ENCODE data around the gene PTGFRN. TPM values are rescaled to one million over a fixed set of nuclear protein-coding genes. Genes with fewer than 3 reads are reported as not detected.

Gene PTGFRN
- polyA plus RNA-seq, 1 donor (not counting 4 experiments of a cell fraction or from before 2014, with no cell fraction given): 177 TPM

GRCh38 chr1:117010310-117010969 lies 100.7 kb downstream of the PTGFRN start:
- peaks cover 0 to 5% of the 10 kb centered on the region in 2 experiments for H3K36me3 ChIP-seq (ENCODE audit: control insufficient read depth in 2 of 2, extremely low read depth in 1 of 2, insufficient read depth in 2 of 2, low read length in 2 of 2)
- H3K27me3 ChIP-seq (ENCODE audit: control insufficient read depth, extremely low read depth, insufficient read depth, low read length): no peaks in the 10 kb centered on the region
- peaks cover 2% of the 10 kb centered on the region for H3K9me1 ChIP-seq (ENCODE audit: control insufficient read depth, extremely low read depth, insufficient read depth, low read length)
- no peak for TF ChIP-seq CTCF (optimal IDR thresholded peaks at IDR 0.05 in 1 of 3, IDR thresholded peaks at IDR 0.05 in 1 of 3, conservative IDR thresholded peaks at IDR 0.05 in 1 of 3; ENCODE audit: extremely low read depth in 1 of 3, insufficient read depth in 2 of 3, low read length in 3 of 3)
- no peak overlapping the region for H2AFZ ChIP-seq (ENCODE audit: control insufficient read depth, low read length)
- H3K4me2 ChIP-seq (ENCODE audit: control insufficient read depth, extremely low read depth, insufficient read depth, low read depth, low read length): no peak overlapping the region
- no peak overlapping the region for H3K4me3 ChIP-seq (ENCODE audit: control insufficient read depth in 2 of 3, extremely low read depth in 1 of 3, insufficient read depth in 2 of 3, low read depth in 1 of 3, low read length in 3 of 3)
- no peak for FAIRE-seq
- no peaks in the 10 kb centered on the region for H3K79me2 ChIP-seq (ENCODE audit: control insufficient read depth, insufficient read depth, low read length)
- dilution Hi-C loops (cut with MboI; ENCODE audit: extremely low pct_ligation_motif_present, low sequenced_read_pairs): no loop called here
- H3K9ac ChIP-seq (ENCODE audit: control insufficient read depth, extremely low read depth, insufficient read depth, low read length): no peak overlapping the region
- peaks cover 7% of the 10 kb centered on the region for H3K4me1 ChIP-seq (ENCODE audit: control insufficient read depth, extremely low read depth, insufficient read depth, low read length)
- H3K9me3 ChIP-seq (ENCODE audit: control insufficient read depth, low read depth, low read length): no peaks in the 10 kb centered on the region
- no peak for DNase-seq (ENCODE audit: low read depth, low spot score)
- H3K27ac ChIP-seq (ENCODE audit: control insufficient read depth, insufficient read depth, low read length): no peak overlapping the region
- no peaks in the 10 kb centered on the region for H4K20me1 ChIP-seq (ENCODE audit: control insufficient read depth, extremely low read depth, insufficient read depth, low read length)

GRCh38 chr1:117011334-117011733 lies 101.6 kb downstream of the PTGFRN start:
- FAIRE-seq (no peak), DNase-seq (ENCODE audit: low read depth, low spot score) (no peak)
- Histone ChIP-seq H3K4me3 (ENCODE audit: control insufficient read depth in 2 of 3, extremely low read depth in 1 of 3, insufficient read depth in 2 of 3, low read depth in 1 of 3, low read length in 3 of 3) (no peak overlapping the region), H3K27me3 (ENCODE audit: control insufficient read depth, extremely low read depth, insufficient read depth, low read length) (no peaks in the 10 kb centered on the region), H4K20me1 (ENCODE audit: control insufficient read depth, extremely low read depth, insufficient read depth, low read length) (no peaks in the 10 kb centered on the region), H3K9me1 (ENCODE audit: control insufficient read depth, extremely low read depth, insufficient read depth, low read length) (peaks cover 2% of the 10 kb centered on the region), H3K4me2 (ENCODE audit: control insufficient read depth, extremely low read depth, insufficient read depth, low read depth, low read length) (no peak overlapping the region), H3K9me3 (ENCODE audit: control insufficient read depth, low read depth, low read length) (no peaks in the 10 kb centered on the region), H2AFZ (ENCODE audit: control insufficient read depth, low read length) (no peak overlapping the region), H3K79me2 (ENCODE audit: control insufficient read depth, insufficient read depth, low read length) (no peaks in the 10 kb centered on the region), H3K9ac (ENCODE audit: control insufficient read depth, extremely low read depth, insufficient read depth, low read length) (no peak overlapping the region), H3K4me1 (ENCODE audit: control insufficient read depth, extremely low read depth, insufficient read depth, low read length) (peaks cover 7% of the 10 kb centered on the region), H3K36me3 (ENCODE audit: control insufficient read depth in 2 of 2, extremely low read depth in 1 of 2, insufficient read depth in 2 of 2, low read length in 2 of 2) (peaks cover 0 to 5% of the 10 kb centered on the region in 2 experiments), H3K27ac (ENCODE audit: control insufficient read depth, insufficient read depth, low read length) (no peak overlapping the region)
- peak in 1 of 3 experiments; percentile 25 for TF ChIP-seq CTCF (optimal IDR thresholded peaks at IDR 0.05 in 1 of 3, IDR thresholded peaks at IDR 0.05 in 1 of 3, conservative IDR thresholded peaks at IDR 0.05 in 1 of 3; ENCODE audit: extremely low read depth in 1 of 3, insufficient read depth in 2 of 3, low read length in 3 of 3)
- no peak for TF ChIP-seq EZH2 (IDR thresholded peaks at IDR 0.05; ENCODE audit: low read length)
- dilution Hi-C loops (cut with MboI; ENCODE audit: extremely low pct_ligation_motif_present, low sequenced_read_pairs): no loop called here

Data from keratinocyte (primary cell).